A673 (cell line): ENCODE measurements around the gene NAA15. TPM values are rescaled to one million over a fixed set of nuclear protein-coding genes. Genes with fewer than 3 reads are reported as not detected.

Experiments used
- BruUV-seq: library from RNA; stranded (reverse); fragments of 400-500 nt; replicated peaks from 2 replicates; lab custom pipeline; 2021; lab: Mats Ljungman, UMichigan
- CTCF ChIA-PET: fragments of 300-600 bp; sonication (Branson Sonifier 250); formaldehyde crosslinking; loops from one replicate; lab custom pipeline; 2022; ENCODE audit warnings: antibody characterized with exemption; lab: Charles Lee
- POLR2A ChIA-PET: fragments of 300-600 bp; sonication (Branson Sonifier 250); formaldehyde crosslinking; loops from one replicate; lab custom pipeline; 2022; ENCODE audit warnings: antibody characterized with exemption; ENCODE audit not compliant: low non-redundant PET; lab: Charles Lee
- DNase-seq: peaks from one replicate; pipeline ENCODE4 v3.0.0-alpha.2; 2015; ENCODE audit warnings: low spot score
- H3K27ac ChIP-seq: fragments of 200-600 bp; sonication (generic); 2 replicates; pipeline ENCODE4 v1.5.1; 2016; ENCODE audit warnings: mixed run types, low read depth, mild to moderate bottlenecking, mixed read lengths, antibody characterized with exemption, low read length; ENCODE audit not compliant: poor library complexity, severe bottlenecking
- H3K27me3 ChIP-seq: fragments of 200-600 bp; sonication (generic); replicated peaks from 2 replicates; pipeline ENCODE4 v1.6.1; 2017; ENCODE audit warnings: mixed run types, low read depth, mild to moderate bottlenecking, mixed read lengths, antibody characterized with exemption, low read length; ENCODE audit not compliant: insufficient read depth, poor library complexity
- H3K36me3 ChIP-seq: fragments of 200-600 bp; sonication (generic); 2 replicates; pipeline ENCODE4 v1.6.1; 2016; ENCODE audit warnings: mixed run types, mild to moderate bottlenecking, mixed read lengths, antibody characterized with exemption, low read length; ENCODE audit not compliant: insufficient read depth, poor library complexity, severe bottlenecking
- H3K4me1 ChIP-seq: fragments of 200-600 bp; sonication (generic); 2 replicates; pipeline ENCODE4 v1.6.1; 2017; ENCODE audit warnings: mixed run types, mild to moderate bottlenecking, mixed read lengths, antibody characterized with exemption, low read length; ENCODE audit not compliant: insufficient read depth, poor library complexity, severe bottlenecking
- H3K4me3 ChIP-seq: fragments of 200-600 bp; sonication (generic); 2 replicates; pipeline ENCODE4 v1.5.1; 2016; ENCODE audit warnings: low read depth, mixed run types, mild to moderate bottlenecking, mixed read lengths, low read length; ENCODE audit not compliant: poor library complexity, severe bottlenecking
- H3K9me3 ChIP-seq: fragments of 200-600 bp; sonication (generic); 2 replicates; pipeline ENCODE4 v1.6.1; 2016; ENCODE audit warnings: mixed run types, low read depth, mild to moderate bottlenecking, mixed read lengths, antibody characterized with exemption, low read length; ENCODE audit not compliant: poor library complexity, severe bottlenecking
- CTCF ChIP-seq: fragments of 300-800, 200-600 bp; sonication (generic); conservative IDR thresholded peaks from 2 replicates; pipeline ENCODE4 v1.5.1; 2017; ENCODE audit warnings: low read depth, mild to moderate bottlenecking, antibody characterized with exemption, low read length, moderate library complexity, mixed read lengths
- EZH2 ChIP-seq: fragments of 200-600 bp; sonication (generic); IDR thresholded peaks from 2 replicates; pipeline ENCODE4 v1.6.1; 2017; ENCODE audit warnings: borderline replicate concordance, low read depth, mild to moderate bottlenecking, mixed read lengths, antibody characterized with exemption, low read length; ENCODE audit not compliant: poor library complexity, severe bottlenecking
- intact Hi-C: fragments of 100-400 bp; cut with micrococcal nuclease; formaldehyde crosslinking; loops from one replicate; pipeline ENCODE4 v1.10.0; 2022; ENCODE audit not compliant: unreplicated experiment
- total RNA-seq: library from RNA; stranded (reverse); gene quantifications from 2 replicates; pipeline ENCODE4 v1.2.3, GENCODE V29; 2021

NAA15 gene
- total RNA-seq, 1 experiment from 2014 or later = 123 TPM

- Histone ChIP-seq H3K27ac (no peak overlapping the region), H3K36me3 (no peaks in the 10 kb centered on the region), H3K9me3 (no peaks in the 10 kb centered on the region), H3K4me1 (peaks cover 15% of the 10 kb centered on the region), H3K4me3 (no peak overlapping the region), H3K27me3 (no peaks in the 10 kb centered on the region)
- no peak for DNase-seq
- TF ChIP-seq CTCF = no peak
- TF ChIP-seq EZH2 = no peak
- ChIA-PET CTCF (no interaction called here), POLR2A (no interaction called here)
- intact Hi-C loops = no loop called here
- no TSS peak for BruUV-seq
These were observed 45.0 kb upstream of the NAA15 start for GRCh38 chr4:139256349-139256748.

GRCh38 chr4:139265654-139266053 is 35.7 kb upstream of the NAA15 start:
- Histone ChIP-seq H3K4me3 (no peak overlapping the region), H3K27me3 (no peaks in the 10 kb centered on the region), H3K36me3 (no peaks in the 10 kb centered on the region), H3K4me1 (peaks cover 16% of the 10 kb centered on the region), H3K9me3 (no peaks in the 10 kb centered on the region), H3K27ac (no peak overlapping the region)
- ChIA-PET CTCF (no interaction called here), POLR2A (no interaction called here)
- no peak for DNase-seq
- intact Hi-C loops = no loop called here
- no TSS peak for BruUV-seq
- TF ChIP-seq CTCF (no peak), EZH2 (no peak)

GRCh38 chr4:139266208-139266582 is 35.1 kb upstream of the NAA15 start:
- ChIA-PET POLR2A (interaction anchor here (0.6 kb wide), 1 partner anchor 215 kb away, joined by 3 read pairs; no protein-coding TSS in a partner anchor), CTCF (no interaction called here)
- Histone ChIP-seq H3K27ac (peak overlapping the region; percentile 3), H3K36me3 (no peaks in the 10 kb centered on the region), H3K27me3 (no peaks in the 10 kb centered on the region), H3K9me3 (no peaks in the 10 kb centered on the region), H3K4me1 (peaks cover 16% of the 10 kb centered on the region), H3K4me3 (peak overlapping the region; percentile 4)
- BruUV-seq = no TSS peak
- DNase-seq = no peak
- no peak for TF ChIP-seq EZH2
- no peak for TF ChIP-seq CTCF
- intact Hi-C loops = no loop called here
